Measurements from ENCODE around the gene CHP1. TPM values are rescaled to one million over a fixed set of nuclear protein-coding genes. Genes with fewer than 3 reads are reported as not detected.
"Not testable (repeated sequence)": the region's sequence is repeated elsewhere in the genome, so short reads cannot be mapped to it uniquely, and the experiment has no call there.

CHP1 gene
- total and polyA plus RNA-seq, 3 donors from 2014 or later: 36.6 to 72.7 (median 61.9) TPM

- H3K4me1 ChIP-seq: no peaks in the 10 kb centered on the region
- no peaks in the 10 kb centered on the region for H3K9me3 ChIP-seq
- 90 to 100% methylated on average over 1 of the region's 1 CpG for WGBS, 2 donors
- DNase-seq: no peak
- TF ChIP-seq POLR2A (IDR thresholded peaks at IDR 0.05): no peak
- TF ChIP-seq CTCF (IDR thresholded peaks at IDR 0.05): no peak
- no peak overlapping the region for H3K27ac ChIP-seq
- intact Hi-C loops (cut with DNase I; ENCODE audit: low total_unique reads): no loop called here
- H3K27me3 ChIP-seq: no peaks in the 10 kb centered on the region
- no peak overlapping the region for H3K4me3 ChIP-seq
- H3K36me3 ChIP-seq (ENCODE audit: low read depth, missing control alignments): no peaks in the 10 kb centered on the region
These were observed 70.5 kb downstream of the CHP1 start for GRCh38 chr15:41301587-41301986.

GRCh38 chr15:41304149-41304770, 73.2 kb downstream of the CHP1 start:
- Histone ChIP-seq H3K9me3 (no peaks in the 10 kb centered on the region), H3K4me3 (no peak overlapping the region), H3K36me3 (ENCODE audit: low read depth, missing control alignments) (no peaks in the 10 kb centered on the region), H3K27me3 (no peaks in the 10 kb centered on the region), H3K27ac (no peak overlapping the region), H3K4me1 (no peaks in the 10 kb centered on the region)
- TF ChIP-seq CTCF (IDR thresholded peaks at IDR 0.05) (no peak), POLR2A (IDR thresholded peaks at IDR 0.05) (no peak)
- 92 to 94% methylated on average over 3 of the region's 3 CpGs for WGBS, 2 donors
- intact Hi-C loops (cut with DNase I; ENCODE audit: low total_unique reads): no loop called here
- no peak for DNase-seq

- no peaks in the 10 kb centered on the region for H3K9me3 ChIP-seq
- DNase-seq: no peak
- H3K27me3 ChIP-seq: no peaks in the 10 kb centered on the region
- intact Hi-C loops (cut with DNase I; ENCODE audit: low total_unique reads): no loop called here
- no peaks in the 10 kb centered on the region for H3K36me3 ChIP-seq (ENCODE audit: low read depth, missing control alignments)
- no peak overlapping the region for H3K4me3 ChIP-seq
- TF ChIP-seq POLR2A (IDR thresholded peaks at IDR 0.05): no peak
- TF ChIP-seq CTCF (IDR thresholded peaks at IDR 0.05): no peak
- H3K4me1 ChIP-seq: no peaks in the 10 kb centered on the region
- WGBS, 2 donors: 92 to 98% methylated on average over 4 to 5 of the region's 5 CpGs
- no peak overlapping the region for H3K27ac ChIP-seq
These were observed 76.6 kb downstream of the CHP1 start for GRCh38 chr15:41307679-41308078.

GRCh38 chr15:41309226-41309905, 78.3 kb downstream of the CHP1 start:
- WGBS, 2 donors: 96 to 97% methylated on average over 2 of the region's 2 CpGs
- Histone ChIP-seq H3K4me1 (no peaks in the 10 kb centered on the region), H3K4me3 (no peak overlapping the region), H3K27ac (no peak overlapping the region), H3K36me3 (ENCODE audit: low read depth, missing control alignments) (no peaks in the 10 kb centered on the region), H3K9me3 (no peaks in the 10 kb centered on the region), H3K27me3 (no peaks in the 10 kb centered on the region)
- no peak for DNase-seq
- intact Hi-C loops (cut with DNase I; ENCODE audit: low total_unique reads): no loop called here
- no peak for TF ChIP-seq CTCF (IDR thresholded peaks at IDR 0.05)
- no peak for TF ChIP-seq POLR2A (IDR thresholded peaks at IDR 0.05)

- WGBS, 2 donors: 98% methylated on average over 37 of the region's 39 CpGs; no CpG with 5 or more reads in 1 of the 2 donors
- H3K4me1 ChIP-seq; H3K27me3 ChIP-seq; DNase-seq; intact Hi-C loops (cut with DNase I; ENCODE audit: low total_unique reads); H3K36me3 ChIP-seq (ENCODE audit: low read depth, missing control alignments); H3K27ac ChIP-seq; H3K4me3 ChIP-seq; H3K9me3 ChIP-seq: not testable (repeated sequence)
These were observed 89.8 kb downstream of the CHP1 start for GRCh38 chr15:41320805-41321330.

All from testis (tissue), 3 donors.